ENCODE measurements around the gene SUPT20HL1. TPM values are rescaled to one million over a fixed set of nuclear protein-coding genes. Genes with fewer than 3 reads are reported as not detected.

SUPT20HL1 gene
- total and polyA plus RNA-seq, 10 of the 15 experiments (the other 5 are each of a cell fraction or from before 2014, with no cell fraction given), result not detected

DNA sequence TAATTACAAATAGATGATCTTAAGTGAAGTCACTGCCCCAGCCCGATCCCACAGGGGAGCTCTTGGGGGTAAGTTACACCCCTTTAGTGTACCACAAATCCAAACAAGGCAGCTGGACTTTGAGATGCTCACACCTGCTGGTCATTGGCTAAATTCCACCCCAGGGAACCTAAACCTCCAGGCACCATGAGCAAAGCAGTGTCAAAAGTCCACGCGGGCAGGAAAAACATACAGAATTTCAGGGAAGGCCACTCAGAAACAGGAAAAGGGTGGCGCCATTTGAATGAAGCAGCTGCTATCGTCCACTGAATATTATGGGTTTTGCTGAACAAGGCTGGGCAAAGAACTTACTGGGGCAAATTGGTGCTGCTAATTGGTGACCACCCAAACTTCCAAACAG, 30.9 kb downstream of the SUPT20HL1 start (continued):
- TF ChIP-seq ZNF592 (IDR thresholded peaks at IDR 0.05), result no peak
- TF ChIP-seq NR2C1 (IDR thresholded peaks at IDR 0.05), result no peak
- no peak for TF ChIP-seq USF2 (IDR thresholded peaks at IDR 0.05; ENCODE audit: borderline replicate concordance, low read depth, low read length)
- no peak for TF ChIP-seq ESRRA (IDR thresholded peaks at IDR 0.05; ENCODE audit: low read length)
- no peak for TF ChIP-seq SREBF2 (IDR thresholded peaks at IDR 0.05; ENCODE audit: low read length)
- TF ChIP-seq, protein P1, sequence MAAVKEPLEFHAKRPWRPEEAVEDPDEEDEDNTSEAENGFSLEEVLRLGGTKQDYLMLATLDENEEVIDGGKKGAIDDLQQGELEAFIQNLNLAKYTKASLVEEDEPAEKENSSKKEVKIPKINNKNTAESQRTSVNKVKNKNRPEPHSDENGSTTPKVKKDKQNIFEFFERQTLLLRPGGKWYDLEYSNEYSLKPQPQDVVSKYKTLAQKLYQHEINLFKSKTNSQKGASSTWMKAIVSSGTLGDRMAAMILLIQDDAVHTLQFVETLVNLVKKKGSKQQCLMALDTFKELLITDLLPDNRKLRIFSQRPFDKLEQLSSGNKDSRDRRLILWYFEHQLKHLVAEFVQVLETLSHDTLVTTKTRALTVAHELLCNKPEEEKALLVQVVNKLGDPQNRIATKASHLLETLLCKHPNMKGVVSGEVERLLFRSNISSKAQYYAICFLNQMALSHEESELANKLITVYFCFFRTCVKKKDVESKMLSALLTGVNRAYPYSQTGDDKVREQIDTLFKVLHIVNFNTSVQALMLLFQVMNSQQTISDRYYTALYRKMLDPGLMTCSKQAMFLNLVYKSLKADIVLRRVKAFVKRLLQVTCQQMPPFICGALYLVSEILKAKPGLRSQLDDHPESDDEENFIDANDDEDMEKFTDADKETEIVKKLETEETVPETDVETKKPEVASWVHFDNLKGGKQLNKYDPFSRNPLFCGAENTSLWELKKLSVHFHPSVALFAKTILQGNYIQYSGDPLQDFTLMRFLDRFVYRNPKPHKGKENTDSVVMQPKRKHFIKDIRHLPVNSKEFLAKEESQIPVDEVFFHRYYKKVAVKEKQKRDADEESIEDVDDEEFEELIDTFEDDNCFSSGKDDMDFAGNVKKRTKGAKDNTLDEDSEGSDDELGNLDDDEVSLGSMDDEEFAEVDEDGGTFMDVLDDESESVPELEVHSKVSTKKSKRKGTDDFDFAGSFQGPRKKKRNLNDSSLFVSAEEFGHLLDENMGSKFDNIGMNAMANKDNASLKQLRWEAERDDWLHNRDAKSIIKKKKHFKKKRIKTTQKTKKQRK (IDR thresholded peaks at IDR 0.05; ENCODE audit: low read depth, low read length), result no peak
- no peak for TF ChIP-seq MYC (IDR thresholded peaks at IDR 0.05; ENCODE audit: insufficient read depth, insufficient read length, insufficient replicate concordance, low read length, severe bottlenecking)
- no peak for TF ChIP-seq CEBPB (IDR thresholded peaks at IDR 0.05; ENCODE audit: borderline replicate concordance in 1 of 2, low read depth in 2 of 2, low read length in 2 of 2)
- TF ChIP-seq KDM1A (IDR thresholded peaks at IDR 0.05; ENCODE audit: borderline replicate concordance), result no peak
- no peak for TF ChIP-seq PML (IDR thresholded peaks at IDR 0.05; ENCODE audit: low read length)
